Upper lobe of left lung (tissue), 4 donors: Measurements from ENCODE around the gene ZNF385B.

Experiments
- POLR2A ChIP-seq, 4 donors: fragments of 450-650 bp; IDR thresholded peaks; one replicate each; pipeline ENCODE4 v1.5.1; 2016 to 2017; ENCODE audit warnings: antibody characterized with exemption in 4 of 4, mild to moderate bottlenecking in 2 of 4
- POLR2AphosphoS5 ChIP-seq, 2 donors: sonication (generic); formaldehyde crosslinking; IDR thresholded peaks; one replicate each; pipeline ENCODE4 v1.5.1; 2017; ENCODE audit warnings: antibody characterized with exemption in 2 of 2
- TF ChIP-seq, protein P1 (sequence below), 6 experiments: fragments of 450-650 bp in 4 of 6; fragments of 200-600 bp in 2 of 6; sonication (generic) in 2 of 6; IDR thresholded peaks; one replicate each; pipeline ENCODE4 v1.5.1; 2016 to 2019; ENCODE audit warnings: antibody characterized with exemption in 6 of 6

- TF ChIP-seq, protein P1, sequence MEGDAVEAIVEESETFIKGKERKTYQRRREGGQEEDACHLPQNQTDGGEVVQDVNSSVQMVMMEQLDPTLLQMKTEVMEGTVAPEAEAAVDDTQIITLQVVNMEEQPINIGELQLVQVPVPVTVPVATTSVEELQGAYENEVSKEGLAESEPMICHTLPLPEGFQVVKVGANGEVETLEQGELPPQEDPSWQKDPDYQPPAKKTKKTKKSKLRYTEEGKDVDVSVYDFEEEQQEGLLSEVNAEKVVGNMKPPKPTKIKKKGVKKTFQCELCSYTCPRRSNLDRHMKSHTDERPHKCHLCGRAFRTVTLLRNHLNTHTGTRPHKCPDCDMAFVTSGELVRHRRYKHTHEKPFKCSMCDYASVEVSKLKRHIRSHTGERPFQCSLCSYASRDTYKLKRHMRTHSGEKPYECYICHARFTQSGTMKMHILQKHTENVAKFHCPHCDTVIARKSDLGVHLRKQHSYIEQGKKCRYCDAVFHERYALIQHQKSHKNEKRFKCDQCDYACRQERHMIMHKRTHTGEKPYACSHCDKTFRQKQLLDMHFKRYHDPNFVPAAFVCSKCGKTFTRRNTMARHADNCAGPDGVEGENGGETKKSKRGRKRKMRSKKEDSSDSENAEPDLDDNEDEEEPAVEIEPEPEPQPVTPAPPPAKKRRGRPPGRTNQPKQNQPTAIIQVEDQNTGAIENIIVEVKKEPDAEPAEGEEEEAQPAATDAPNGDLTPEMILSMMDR (IDR thresholded peaks at IDR 0.05), result no peak
- TF ChIP-seq POLR2AphosphoS5 (IDR thresholded peaks at IDR 0.05), result no peak
- TF ChIP-seq POLR2A (IDR thresholded peaks at IDR 0.05), result no peak
Observed at GRCh38 chr2:179749210-179749609, 112.2 kb downstream of the ZNF385B start.
